Activated CD8-positive, alpha-beta T cell treated with anti-CD3 and anti-CD28 coated beads for 36 hours (primary cell): Measurements from ENCODE around the gene RPL9. TPM values are rescaled to one million over a fixed set of nuclear protein-coding genes. Genes with fewer than 3 reads are reported as not detected.

Source experiments
- ATAC-seq: fragments of 200-7000 bp; cut with Tn5 transposase; one replicate; pipeline ENCODE4 v1.10.0; 2021; ENCODE audit warnings: mild to moderate bottlenecking, moderate library complexity
- CTCF ChIA-PET: fragments of 350-600 bp; sonication (Branson Sonifier 250); formaldehyde crosslinking; loops from one replicate; lab custom pipeline; 2021; ENCODE audit warnings: antibody characterized with exemption; lab: Charles Lee
- POLR2A ChIA-PET: fragments of 350-600 bp; sonication (Branson Sonifier 250); formaldehyde crosslinking; loops from one replicate; lab custom pipeline; 2021; ENCODE audit warnings: antibody characterized with exemption; lab: Charles Lee
- DNase-seq: peaks from one replicate; pipeline ENCODE4 v3.0.0-alpha.2; 2020
- H3K27ac Mint-ChIP-seq: one replicate; pipeline ENCODE4 v1.8.0; 2021; ENCODE audit warnings: mild to moderate bottlenecking, mixed read lengths
- H3K27me3 Mint-ChIP-seq: one replicate; pipeline ENCODE4 v1.8.0; 2021; ENCODE audit warnings: mixed read lengths
- H3K36me3 Mint-ChIP-seq: one replicate; pipeline ENCODE4 v1.8.0; 2021; ENCODE audit warnings: low read depth, mixed read lengths
- H3K4me1 Mint-ChIP-seq: one replicate; pipeline ENCODE4 v1.8.0; 2021; ENCODE audit warnings: low read depth, mixed read lengths
- H3K4me3 Mint-ChIP-seq: one replicate; pipeline ENCODE4 v1.8.0; 2021; ENCODE audit warnings: mild to moderate bottlenecking, moderate library complexity, mixed read lengths
- H3K9me3 Mint-ChIP-seq: one replicate; pipeline ENCODE4 v1.8.0; 2021; ENCODE audit warnings: mixed read lengths
- intact Hi-C: fragments of 100-400 bp; cut with micrococcal nuclease; formaldehyde crosslinking; loops from one replicate; pipeline ENCODE4 v1.10.0; 2022
- microRNA-seq: library from miRNA; unstranded; fragments of <30 nt; microRNA quantifications from one replicate; pipeline ENCODE4 v1.2.0, GENCODE V29; 2022; ENCODE audit warnings: borderline microRNAs expressed, borderline replicate concordance
- total RNA-seq, 2 experiments: library from RNA; stranded (reverse); gene quantifications; one replicate each; pipeline ENCODE4 v1.2.3, GENCODE V29; 2021
- TF ChIP-seq, protein P1 (sequence below): fragments of 200-600 bp; IDR thresholded peaks from one replicate; pipeline ENCODE4 v1.8.0; 2022; ENCODE audit warnings: antibody characterized with exemption, mild to moderate bottlenecking

Gene RPL9
- total RNA-seq, 2 experiments from 2014 or later = 2,605 to 2,684 TPM

DNA sequence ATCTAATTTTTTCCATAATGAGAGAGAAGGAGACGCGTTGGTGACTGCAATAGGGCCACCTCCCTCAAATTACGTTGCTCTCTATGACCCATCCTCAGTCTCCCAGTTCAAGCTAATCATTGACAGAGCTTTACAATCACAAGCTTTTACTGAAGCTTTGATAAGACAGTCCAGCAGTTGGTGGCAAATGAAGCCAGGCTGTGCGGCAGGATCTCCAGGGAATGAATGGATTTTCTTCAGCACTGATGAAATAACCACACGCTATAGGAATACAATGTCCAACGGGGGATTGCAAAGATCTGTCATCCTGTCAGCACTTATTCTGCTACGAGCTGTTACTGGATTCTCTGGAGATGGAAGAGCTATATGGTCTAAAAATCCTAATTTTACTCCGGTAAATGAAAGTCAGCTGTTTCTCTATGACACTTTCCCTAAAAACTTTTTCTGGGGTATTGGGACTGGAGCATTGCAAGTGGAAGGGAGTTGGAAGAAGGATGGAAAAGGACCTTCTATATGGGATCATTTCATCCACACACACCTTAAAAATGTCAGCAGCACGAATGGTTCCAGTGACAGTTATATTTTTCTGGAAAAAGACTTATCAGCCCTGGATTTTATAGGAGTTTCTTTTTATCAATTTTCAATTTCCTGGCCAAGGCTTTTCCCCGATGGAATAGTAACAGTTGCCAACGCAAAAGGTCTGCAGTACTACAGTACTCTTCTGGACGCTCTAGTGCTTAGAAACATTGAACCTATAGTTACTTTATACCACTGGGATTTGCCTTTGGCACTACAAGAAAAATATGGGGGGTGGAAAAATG, 51.7 kb downstream of the RPL9 start, which contains the start of gene KLB:
TSS of gene KLB (plus strand) at position 168 of the 821 bp plus-strand sequence. CDS start at position 188, 20 bp downstream.
- ATAC-seq = no peak
- Mint-ChIP-seq H3K4me3 (no peak within 1 kb of the TSS), H3K27ac (no peak within 1 kb of the TSS), H3K9me3 (no peaks in the 10 kb centered on the region), H3K27me3 (no peaks in the 10 kb centered on the region), H3K4me1 (no peaks in the 10 kb centered on the region), H3K36me3 (no peaks in the 10 kb centered on the region)
- TF ChIP-seq, protein P1, sequence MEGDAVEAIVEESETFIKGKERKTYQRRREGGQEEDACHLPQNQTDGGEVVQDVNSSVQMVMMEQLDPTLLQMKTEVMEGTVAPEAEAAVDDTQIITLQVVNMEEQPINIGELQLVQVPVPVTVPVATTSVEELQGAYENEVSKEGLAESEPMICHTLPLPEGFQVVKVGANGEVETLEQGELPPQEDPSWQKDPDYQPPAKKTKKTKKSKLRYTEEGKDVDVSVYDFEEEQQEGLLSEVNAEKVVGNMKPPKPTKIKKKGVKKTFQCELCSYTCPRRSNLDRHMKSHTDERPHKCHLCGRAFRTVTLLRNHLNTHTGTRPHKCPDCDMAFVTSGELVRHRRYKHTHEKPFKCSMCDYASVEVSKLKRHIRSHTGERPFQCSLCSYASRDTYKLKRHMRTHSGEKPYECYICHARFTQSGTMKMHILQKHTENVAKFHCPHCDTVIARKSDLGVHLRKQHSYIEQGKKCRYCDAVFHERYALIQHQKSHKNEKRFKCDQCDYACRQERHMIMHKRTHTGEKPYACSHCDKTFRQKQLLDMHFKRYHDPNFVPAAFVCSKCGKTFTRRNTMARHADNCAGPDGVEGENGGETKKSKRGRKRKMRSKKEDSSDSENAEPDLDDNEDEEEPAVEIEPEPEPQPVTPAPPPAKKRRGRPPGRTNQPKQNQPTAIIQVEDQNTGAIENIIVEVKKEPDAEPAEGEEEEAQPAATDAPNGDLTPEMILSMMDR = no peak
- ChIA-PET CTCF (interaction anchor here (1.0 kb wide), 1 partner anchor 15 kb away, joined by 3 read pairs; no protein-coding TSS in a partner anchor), POLR2A (no interaction called here)
- intact Hi-C loops = no loop called here
- DNase-seq = no peak

Small RNAs within 50 kb of the gene (microRNA-seq; reads per million reads assigned to microRNA genes)
- not detected for gene MIR5591

Other genes with a start within 250 kb of the RPL9 start
- 100 to 1,000 TPM; 108 to 114 TPM for gene RFC1, start 92.6 kb downstream of the RPL9 start, total RNA-seq
- not detected for gene KLB, start 52.0 kb downstream of the RPL9 start, total RNA-seq
- 10 to 100 TPM; 35.8 to 42.5 TPM for gene LIAS, start 134 bp upstream of the RPL9 start, total RNA-seq
- 10 to 100 TPM; 14.6 to 16.7 TPM for gene UGDH, start 68.5 kb upstream of the RPL9 start, total RNA-seq
- gene SMIM14, start 179.9 kb upstream of the RPL9 start, total RNA-seq = 1 to 10 TPM in 1 of 2 experiments, under 1 TPM in 1; 0.87 to 2.0 TPM
- gene UBE2K, start 239.2 kb upstream of the RPL9 start, total RNA-seq = 10 to 100 TPM; 69.5 to 77.1 TPM